Measurements from ENCODE around the gene SMIM23. TPM values are rescaled to one million over a fixed set of nuclear protein-coding genes. Genes with fewer than 3 reads are reported as not detected.

The SMIM23 gene
- total RNA-seq, 4 donors from 2014 or later = not detected

- no peaks in the 10 kb centered on the region for H3K36me3 ChIP-seq
- no peaks in the 10 kb centered on the region for H3K9me3 ChIP-seq
- no peaks in the 10 kb centered on the region for H3K27me3 ChIP-seq
- H3K4me1 ChIP-seq = no peaks in the 10 kb centered on the region
- no peak for TF ChIP-seq EP300 (IDR thresholded peaks at IDR 0.05)
- H3K4me3 ChIP-seq = no peak overlapping the region
- intact Hi-C loops (cut with DNase I) = no loop called here
- 75% methylated on average over 4 of the region's 6 CpGs for WGBS
- DNase-seq (ENCODE audit: extremely low spot score) = no peak
- no peak overlapping the region for H3K27ac ChIP-seq (replicated peaks in 1 of 4)
These were observed 42.1 kb upstream of the SMIM23 start for GRCh38 chr5:171743436-171744076.

- Histone ChIP-seq H3K9me3 (no peaks in the 10 kb centered on the region), H3K27me3 (no peaks in the 10 kb centered on the region), H3K4me1 (no peaks in the 10 kb centered on the region), H3K27ac (replicated peaks in 1 of 4) (no peak overlapping the region), H3K36me3 (no peaks in the 10 kb centered on the region), H3K4me3 (no peak overlapping the region)
- WGBS = 100% methylated on average over 2 of the region's 2 CpGs
- no peak for DNase-seq (ENCODE audit: extremely low spot score)
- TF ChIP-seq CTCF (IDR thresholded peaks at IDR 0.05) = no peak
- TF ChIP-seq POLR2A (IDR thresholded peaks at IDR 0.05; ENCODE audit: low read depth) = no peak
- TF ChIP-seq POLR2AphosphoS5 (IDR thresholded peaks at IDR 0.05) = no peak
- intact Hi-C loops (cut with DNase I) = no loop called here
These were observed 41.4 kb upstream of the SMIM23 start for GRCh38 chr5:171744264-171744663.

- H3K27me3 ChIP-seq = no peaks in the 10 kb centered on the region
- no peak overlapping the region for H3K4me3 ChIP-seq
- DNase-seq (ENCODE audit: extremely low spot score) = no peak
- 100% methylated on average over 2 of the region's 2 CpGs for WGBS
- H3K36me3 ChIP-seq = no peaks in the 10 kb centered on the region
- intact Hi-C loops (cut with DNase I) = no loop called here
- no peak overlapping the region for H3K27ac ChIP-seq (replicated peaks in 1 of 4)
- H3K4me1 ChIP-seq = peaks cover 0 to 4% (median 1%) of the 10 kb centered on the region in 4 donors
- H3K9me3 ChIP-seq = no peaks in the 10 kb centered on the region
- TF ChIP-seq CTCF (IDR thresholded peaks at IDR 0.05) (no peak), POLR2AphosphoS5 (IDR thresholded peaks at IDR 0.05) (no peak), EP300 (IDR thresholded peaks at IDR 0.05) (no peak), POLR2A (IDR thresholded peaks at IDR 0.05; ENCODE audit: low read depth) (no peak)
These were observed 40.7 kb upstream of the SMIM23 start for GRCh38 chr5:171744882-171745281.

GRCh38 chr5:171745602-171746001 is 40.0 kb upstream of the SMIM23 start:
- WGBS = 86% methylated on average over 5 of the region's 5 CpGs
- Histone ChIP-seq H3K4me3 (no peak overlapping the region), H3K36me3 (no peaks in the 10 kb centered on the region), H3K4me1 (peaks cover 0 to 10% (median 4%) of the 10 kb centered on the region in 4 donors), H3K9me3 (no peaks in the 10 kb centered on the region), H3K27me3 (no peaks in the 10 kb centered on the region), H3K27ac (replicated peaks in 1 of 4) (no peak overlapping the region)
- no peak for DNase-seq (ENCODE audit: extremely low spot score)
- intact Hi-C loops (cut with DNase I) = no loop called here
- TF ChIP-seq CTCF (IDR thresholded peaks at IDR 0.05) = no peak
- TF ChIP-seq EP300 (IDR thresholded peaks at IDR 0.05) = no peak

- TF ChIP-seq POLR2AphosphoS5 (IDR thresholded peaks at IDR 0.05) = no peak
- Histone ChIP-seq H3K27ac (replicated peaks in 1 of 4) (no peak overlapping the region), H3K27me3 (no peaks in the 10 kb centered on the region), H3K4me1 (peaks cover 0 to 11% (median 4%) of the 10 kb centered on the region in 4 donors), H3K9me3 (no peaks in the 10 kb centered on the region), H3K4me3 (no peak overlapping the region), H3K36me3 (no peaks in the 10 kb centered on the region)
- intact Hi-C loops (cut with DNase I) = no loop called here
- WGBS = 71% methylated on average over 7 of the region's 7 CpGs
- no peak for DNase-seq (ENCODE audit: extremely low spot score)
These were observed 38.4 kb upstream of the SMIM23 start for GRCh38 chr5:171747061-171747859.
